ENCODE data around the gene GKAP1. TPM values are rescaled to one million over a fixed set of nuclear protein-coding genes. Genes with fewer than 3 reads are reported as not detected.
"Not testable (repeated sequence)": the region's sequence is repeated elsewhere in the genome, so short reads cannot be mapped to it uniquely, and the experiment has no call there.

GKAP1 gene
- total RNA-seq, 1 donor from 2014 or later: 2.0 TPM

DNA sequence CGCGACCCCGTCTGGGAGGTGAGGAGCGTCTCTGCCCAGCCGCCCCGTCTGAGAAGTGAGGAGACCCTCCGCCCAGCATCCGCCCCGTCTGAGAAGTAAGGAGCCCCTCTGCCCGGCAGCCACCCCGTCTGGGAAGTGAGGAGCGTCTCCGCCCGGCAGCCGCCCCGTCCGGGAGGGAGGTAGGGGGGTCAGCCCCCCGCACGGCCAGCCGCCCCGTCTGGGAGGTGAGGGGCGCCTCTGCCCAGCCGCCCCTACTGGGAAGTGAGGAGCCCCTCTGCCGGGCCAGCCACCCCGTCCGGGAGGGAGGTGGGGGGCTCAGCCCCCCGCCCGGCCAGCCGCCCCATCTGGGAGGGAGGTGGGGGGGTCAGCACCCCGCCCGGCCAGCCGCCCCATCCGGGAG lies 13.6 kb downstream of the GKAP1 start:
- H3K27me3 Mint-ChIP-seq (ENCODE audit: unreplicated experiment); H3K36me3 Mint-ChIP-seq (ENCODE audit: unreplicated experiment); H3K9me3 Mint-ChIP-seq (ENCODE audit: unreplicated experiment); H3K4me1 Mint-ChIP-seq (ENCODE audit: unreplicated experiment); H3K27ac Mint-ChIP-seq (ENCODE audit: unreplicated experiment); H3K4me3 Mint-ChIP-seq (ENCODE audit: unreplicated experiment); DNase-seq (ENCODE audit: extremely low spot score, unreplicated experiment): not testable (repeated sequence)

DNA sequence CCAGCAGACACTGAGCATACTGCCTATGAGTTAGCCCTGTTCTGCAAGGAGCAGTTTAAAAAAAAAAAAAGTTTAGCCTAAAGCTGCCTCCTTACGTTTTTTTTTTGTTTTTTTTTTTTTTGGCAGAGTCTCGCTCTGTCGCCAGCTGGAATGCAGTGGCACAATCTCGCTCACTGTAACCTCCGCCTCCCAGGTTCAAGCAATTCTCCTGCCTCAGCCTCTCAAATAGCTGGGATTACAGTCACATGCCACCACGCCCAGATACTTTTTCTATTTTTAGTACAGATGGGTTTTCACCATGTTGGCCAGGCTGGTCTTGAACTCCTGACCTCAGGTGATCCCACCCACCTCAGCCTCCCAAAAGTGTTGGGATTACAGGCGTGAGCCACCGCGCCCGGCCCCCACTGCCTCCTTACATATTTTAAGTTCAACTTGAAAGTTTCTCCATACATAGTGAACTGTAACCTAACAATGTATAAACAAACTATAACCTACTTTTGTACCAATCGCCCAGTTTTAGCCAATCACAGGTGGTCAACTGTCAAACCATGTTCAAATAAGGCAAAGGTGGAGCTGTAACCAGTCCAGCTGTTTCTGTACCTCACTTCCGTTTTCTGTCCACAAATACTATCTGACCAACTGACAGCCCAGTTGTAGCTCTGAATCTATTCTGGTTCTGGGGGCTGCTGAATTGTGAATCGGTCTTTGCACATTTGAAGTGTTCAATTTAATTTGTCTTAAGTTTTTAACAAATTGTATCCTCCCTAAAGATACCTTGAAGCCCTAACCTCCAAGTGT lies 17.1 kb downstream of the GKAP1 start:
- no peak for TF ChIP-seq CTCF (IDR thresholded peaks at IDR 0.05)
- Mint-ChIP-seq H3K27ac (ENCODE audit: unreplicated experiment) (no peak overlapping the region), H3K4me1 (ENCODE audit: unreplicated experiment) (no peaks in the 10 kb centered on the region), H3K9me3 (ENCODE audit: unreplicated experiment) (no peaks in the 10 kb centered on the region), H3K36me3 (ENCODE audit: unreplicated experiment) (peaks cover 1% of the 10 kb centered on the region), H3K4me3 (ENCODE audit: unreplicated experiment) (no peak overlapping the region), H3K27me3 (ENCODE audit: unreplicated experiment) (no peaks in the 10 kb centered on the region)
- no peak for DNase-seq (ENCODE audit: extremely low spot score, unreplicated experiment)

GRCh38 chr9:83794051-83794450 lies 23.5 kb downstream of the GKAP1 start:
- Mint-ChIP-seq H3K4me3 (ENCODE audit: unreplicated experiment) (no peak overlapping the region), H3K27me3 (ENCODE audit: unreplicated experiment) (no peaks in the 10 kb centered on the region), H3K4me1 (ENCODE audit: unreplicated experiment) (no peaks in the 10 kb centered on the region), H3K36me3 (ENCODE audit: unreplicated experiment) (peaks cover 1% of the 10 kb centered on the region), H3K27ac (ENCODE audit: unreplicated experiment) (no peak overlapping the region), H3K9me3 (ENCODE audit: unreplicated experiment) (no peaks in the 10 kb centered on the region)
- no peak for TF ChIP-seq CTCF (IDR thresholded peaks at IDR 0.05)
- no peak for DNase-seq (ENCODE audit: extremely low spot score, unreplicated experiment)

DNA sequence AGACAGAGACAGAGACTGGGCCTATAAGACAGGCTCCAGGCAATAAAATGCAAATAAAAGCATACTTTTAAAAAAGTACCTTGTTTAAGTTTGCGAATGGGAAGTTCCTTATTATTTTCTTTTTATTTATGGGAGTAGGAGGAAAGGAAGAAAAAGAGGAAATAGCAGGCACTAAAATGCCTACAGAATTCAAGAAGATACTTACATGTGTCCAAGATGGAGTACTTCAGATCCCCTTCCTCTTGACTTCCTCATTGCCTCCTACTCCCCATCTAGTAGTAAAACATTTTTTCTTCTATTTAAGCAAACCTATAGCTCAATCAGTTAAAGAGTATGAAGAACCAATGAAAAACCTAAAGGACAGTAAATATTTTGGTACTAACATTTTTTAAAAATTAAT lies 24.8 kb downstream of the GKAP1 start:
- Mint-ChIP-seq H3K36me3 (ENCODE audit: unreplicated experiment) (no peaks in the 10 kb centered on the region), H3K27me3 (ENCODE audit: unreplicated experiment) (no peaks in the 10 kb centered on the region), H3K4me1 (ENCODE audit: unreplicated experiment) (no peaks in the 10 kb centered on the region), H3K9me3 (ENCODE audit: unreplicated experiment) (no peaks in the 10 kb centered on the region), H3K4me3 (ENCODE audit: unreplicated experiment) (no peak overlapping the region), H3K27ac (ENCODE audit: unreplicated experiment) (no peak overlapping the region)
- DNase-seq (ENCODE audit: extremely low spot score, unreplicated experiment): no peak
- no peak for TF ChIP-seq CTCF (IDR thresholded peaks at IDR 0.05)

DNA sequence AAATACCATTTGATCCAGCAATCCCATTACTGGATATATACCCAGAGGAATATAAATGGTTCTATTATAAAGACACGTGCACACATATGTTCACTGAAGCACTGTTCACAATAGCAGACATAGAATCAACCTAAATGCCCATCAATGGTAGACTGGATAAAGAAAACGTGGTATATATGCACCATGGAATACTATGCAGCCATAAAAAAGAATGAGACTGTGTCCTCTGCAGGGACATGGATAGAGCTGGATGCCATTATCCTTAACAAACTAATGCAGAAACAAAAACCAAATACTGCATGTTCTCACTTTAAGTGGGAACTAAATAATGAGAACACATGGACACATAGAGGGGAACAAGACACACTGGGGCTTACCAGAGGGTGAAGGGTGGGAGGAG lies 39.4 kb downstream of the GKAP1 start:
- Mint-ChIP-seq H3K9me3 (ENCODE audit: unreplicated experiment) (no peaks in the 10 kb centered on the region), H3K27me3 (ENCODE audit: unreplicated experiment) (no peaks in the 10 kb centered on the region), H3K36me3 (ENCODE audit: unreplicated experiment) (no peaks in the 10 kb centered on the region), H3K27ac (ENCODE audit: unreplicated experiment) (no peak overlapping the region), H3K4me1 (ENCODE audit: unreplicated experiment) (no peaks in the 10 kb centered on the region), H3K4me3 (ENCODE audit: unreplicated experiment) (no peak overlapping the region)
- no peak for TF ChIP-seq CTCF (IDR thresholded peaks at IDR 0.05)
- no peak for DNase-seq (ENCODE audit: extremely low spot score, unreplicated experiment)

Data from osteocyte (in vitro differentiated cells).